Kidney (tissue), 14 donors: ENCODE measurements around the gene RSPO1. TPM values are rescaled to one million over a fixed set of nuclear protein-coding genes. Genes with fewer than 3 reads are reported as not detected.

Experiments used
- DNase-seq, 5 donors: peaks; one replicate each; pipeline ENCODE4 v3.0.0-alpha.2; 2013 to 2020
- FAIRE-seq: peaks from 2 replicates; lab custom pipeline; 2012; peaks lifted over from hg19 to GRCh38; lab: Jason Lieb, UNC
- H3K27ac ChIP-seq, 2 donors: one replicate each; pipeline ENCODE4 v1.7.0; 2013; ENCODE audit warnings: low read depth in 2 of 2, low read length in 2 of 2, inconsistent platforms in 1 of 2
- H3K27me3 ChIP-seq: one replicate; pipeline ENCODE4 v1.7.1; 2013; ENCODE audit warnings: low read length, inconsistent platforms; ENCODE audit not compliant: control insufficient read depth, insufficient read depth
- H3K36me3 ChIP-seq, 3 donors: one replicate each; pipeline versions ENCODE4 v1.7.0 to v1.7.1; 2013; ENCODE audit warnings: low read length in 3 of 3, control low read depth in 1 of 3, inconsistent platforms in 1 of 3; ENCODE audit not compliant: insufficient read depth in 3 of 3, control insufficient read depth in 2 of 3
- H3K4me1 ChIP-seq, 3 donors: one replicate each; pipeline versions ENCODE4 v1.7.0 to v1.7.1; 2013; ENCODE audit warnings: low read length in 3 of 3, inconsistent platforms in 1 of 3, low read depth in 1 of 3; ENCODE audit not compliant: control insufficient read depth in 2 of 3, insufficient read depth in 2 of 3
- H3K4me3 ChIP-seq, 3 donors: one replicate each; pipeline versions ENCODE4 v1.7.0 to v1.8.1; 2013; ENCODE audit warnings: low read length in 3 of 3, control low read depth in 1 of 3, inconsistent platforms in 1 of 3
- H3K9ac ChIP-seq, 3 donors: one replicate each; pipeline versions ENCODE4 v1.7.0 to v1.7.1; 2013; ENCODE audit warnings: low read length in 3 of 3, control low read depth in 1 of 3, inconsistent platforms in 1 of 3
- H3K9me3 ChIP-seq, 3 donors: one replicate each; pipeline versions ENCODE4 v1.7.0 to v1.7.1; 2013; ENCODE audit warnings: low read length in 3 of 3, control low read depth in 1 of 3, inconsistent platforms in 1 of 3; ENCODE audit not compliant: control insufficient read depth in 2 of 3, insufficient read depth in 1 of 3
- CTCF ChIP-seq: IDR thresholded peaks from 3 replicates; pipeline ENCODE4 v1.5.1; 2012; ENCODE audit warnings: mild to moderate bottlenecking, moderate library complexity, borderline replicate concordance; ENCODE audit not compliant: insufficient read depth; ENCODE audit errors: extremely low read depth
- intact Hi-C: fragments of 100-400 bp; cut with DNase I; formaldehyde crosslinking; loops from one replicate; pipeline ENCODE4 v1.11.1; 2022
- polyA plus RNA-seq: library from polyadenylated mRNA; stranded (reverse); fragments of 350-450 nt; fragmentation: Illumina TruSeq; extraction: RNeasy Lipid Tissue Mini Kit (QIAGEN cat#74804); gene quantifications from one replicate; pipeline ENCODE4 v1.2.3, GENCODE V29; 2014; ENCODE audit warnings: low read depth, low replicate concordance; ENCODE audit not compliant: insufficient read depth
- total RNA-seq: library from RNA; stranded (reverse); fragmentation: NEBNext Ultra II Directional; extraction: Animal tissue kit (Norgen Biotek cat#: 25700); gene quantifications from one replicate; pipeline ENCODE4 v1.2.1, GENCODE V29; 2021
- donor health status: control.
- donor health status: control.
- donor health status: control.
- donor health status: control.
- donor health status: control.
- donor health status: DM: yes; HTN: yes; CAD: no.
- donor health status: Normal renal cell carcinoma (clear cell type).

RSPO1 gene
- total and polyA plus RNA-seq, 2 donors from 2014 or later, result 0.19 to 0.26 TPM

GRCh38 chr1:37562984-37563383 is 71.7 kb downstream of the RSPO1 start:
- FAIRE-seq, result no peak
- H3K9me3 ChIP-seq, result no peaks in the 10 kb centered on the region
- intact Hi-C loops, result no loop called here
- DNase-seq, result no peak
- no peaks in the 10 kb centered on the region for H3K27me3 ChIP-seq
- H3K4me3 ChIP-seq, result no peak overlapping the region
- no peak overlapping the region for H3K27ac ChIP-seq
- no peak for TF ChIP-seq CTCF
- H3K9ac ChIP-seq, result no peak overlapping the region
- H3K36me3 ChIP-seq, result peaks cover 0 to 26% (median 24%) of the 10 kb centered on the region in 3 donors
- H3K4me1 ChIP-seq, result no peaks in the 10 kb centered on the region

Other genes starting within 250 kb of the RSPO1 start
- gene ZC3H12A, start 160.3 kb downstream of the RSPO1 start, total RNA-seq, result 21.1 TPM
- gene ZC3H12A, start 160.3 kb downstream of the RSPO1 start, polyA plus RNA-seq, result 3.8 TPM
- 65.8 TPM for gene MEAF6, start 120.1 kb downstream of the RSPO1 start, total RNA-seq
- gene MEAF6, start 120.1 kb downstream of the RSPO1 start, polyA plus RNA-seq, result 45.7 TPM
- gene SNIP1, start 80.6 kb downstream of the RSPO1 start, total RNA-seq, result 20.1 TPM
- 3.9 TPM for gene SNIP1, start 80.6 kb downstream of the RSPO1 start, polyA plus RNA-seq
- 34.8 TPM for gene DNALI1, start 78.0 kb downstream of the RSPO1 start, total RNA-seq
- 46.4 TPM for gene DNALI1, start 78.0 kb downstream of the RSPO1 start, polyA plus RNA-seq
- 35.9 TPM for gene GNL2, start 39.0 kb downstream of the RSPO1 start, total RNA-seq
- gene GNL2, start 39.0 kb downstream of the RSPO1 start, polyA plus RNA-seq, result 36.7 TPM
- 1.0 TPM for gene CDCA8, start 57.6 kb upstream of the RSPO1 start, total RNA-seq
- 0.71 TPM for gene CDCA8, start 57.6 kb upstream of the RSPO1 start, polyA plus RNA-seq
- 0.88 TPM for gene EPHA10, start 130.2 kb upstream of the RSPO1 start, total RNA-seq
- gene EPHA10, start 130.2 kb upstream of the RSPO1 start, polyA plus RNA-seq, result not detected
- gene MANEAL, start 159.0 kb upstream of the RSPO1 start, total RNA-seq, result 4.7 TPM
- 4.6 TPM for gene MANEAL, start 159.0 kb upstream of the RSPO1 start, polyA plus RNA-seq
- gene C1orf122, start 172.9 kb upstream of the RSPO1 start, total RNA-seq, result 37.2 TPM
- gene C1orf122, start 172.9 kb upstream of the RSPO1 start, polyA plus RNA-seq, result 147 TPM
- gene YRDC, start 173.3 kb upstream of the RSPO1 start, total RNA-seq, result 9.0 TPM
- gene YRDC, start 173.3 kb upstream of the RSPO1 start, polyA plus RNA-seq, result 11.0 TPM
- 26.7 TPM for gene MTF1, start 224.7 kb upstream of the RSPO1 start, total RNA-seq
- gene MTF1, start 224.7 kb upstream of the RSPO1 start, polyA plus RNA-seq, result 2.2 TPM